Hepatic stellate cell (primary cell): ENCODE data around the gene EIF4B.
"Not testable (repeated sequence)": the region's sequence is repeated elsewhere in the genome, so short reads cannot be mapped to it uniquely, and the experiment has no call there.

ENCODE experiments used
- DNase-seq: peaks from one replicate; pipeline ENCODE4 v3.0.0; 2011; ENCODE audit warnings: low spot score

The EIF4B gene

DNA sequence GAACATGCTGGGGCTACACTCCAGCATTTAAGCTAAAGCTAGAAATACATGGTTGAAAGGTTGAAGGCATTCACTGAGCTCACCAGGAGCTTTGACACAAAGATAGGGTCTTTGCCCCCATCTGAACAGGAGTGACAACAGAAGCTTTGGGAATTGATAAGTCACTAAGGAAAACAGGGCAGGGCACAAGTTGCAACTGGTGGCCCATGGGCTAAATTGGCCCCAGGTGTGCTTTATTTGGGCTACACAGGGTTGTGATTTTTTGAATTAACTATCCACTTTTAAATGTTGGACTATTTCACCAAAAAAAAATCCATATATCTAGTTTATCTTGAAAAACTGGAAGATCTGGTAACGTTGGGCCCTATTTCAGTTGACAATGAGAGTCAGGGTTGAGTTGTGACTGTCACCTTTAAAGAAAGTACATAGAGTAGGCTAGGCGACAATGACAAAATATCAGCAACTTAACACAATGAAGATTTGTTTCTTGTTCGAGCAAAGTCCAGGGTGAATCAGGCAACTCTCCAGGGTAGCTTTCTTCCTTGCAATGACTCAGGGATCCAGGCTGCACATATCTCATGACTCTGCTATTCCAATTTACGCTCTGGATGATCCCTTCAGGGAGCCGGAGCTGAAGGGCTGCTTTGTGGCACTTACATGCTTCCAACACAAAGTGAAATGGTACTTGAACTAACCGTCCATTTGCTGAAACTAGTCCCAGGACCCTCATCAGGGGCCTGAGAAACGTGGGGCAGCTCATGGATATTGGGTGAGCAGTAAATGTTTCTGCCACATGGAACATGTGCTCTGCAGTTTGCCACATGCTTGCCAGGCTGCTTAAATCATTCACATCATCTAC is 13.3 kb upstream of the EIF4B start:
- peak; percentile 36 for DNase-seq

DNA sequence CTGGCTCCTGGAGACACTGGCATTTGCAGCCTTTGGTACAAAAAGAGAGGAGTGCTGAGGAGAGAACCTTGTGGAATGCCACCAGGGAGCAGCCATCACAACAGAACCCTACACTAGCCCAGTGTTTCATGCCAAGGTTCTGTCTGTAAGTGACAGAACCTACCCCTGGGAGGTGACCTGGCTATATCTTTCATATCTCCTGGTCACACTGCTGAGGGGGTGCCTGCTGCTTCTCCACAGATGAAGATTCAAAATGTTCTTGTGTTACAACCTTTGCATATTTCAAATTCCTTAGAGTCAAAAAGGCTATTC is 12.7 kb upstream of the EIF4B start:
- no peak for DNase-seq

DNA sequence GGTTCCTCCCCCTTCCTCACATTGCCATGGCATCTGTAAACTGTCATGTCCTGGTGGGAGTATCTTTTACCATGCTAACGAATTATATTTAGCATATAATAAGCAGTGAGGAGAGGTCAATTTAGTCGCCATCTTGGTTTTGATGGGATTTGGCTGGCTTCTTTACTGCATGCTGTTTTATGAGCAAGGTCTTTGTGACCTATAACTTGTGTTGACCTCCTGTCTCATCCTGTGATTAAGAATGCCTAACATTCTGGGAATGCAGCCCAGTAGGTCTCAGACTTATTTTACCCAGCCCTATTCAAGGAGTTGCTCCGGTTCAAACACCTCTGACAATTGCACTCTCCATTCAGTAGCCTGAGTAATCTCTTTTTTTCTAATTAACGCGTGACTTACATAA is 2.1 kb upstream of the EIF4B start:
- DNase-seq: no peak

DNA sequence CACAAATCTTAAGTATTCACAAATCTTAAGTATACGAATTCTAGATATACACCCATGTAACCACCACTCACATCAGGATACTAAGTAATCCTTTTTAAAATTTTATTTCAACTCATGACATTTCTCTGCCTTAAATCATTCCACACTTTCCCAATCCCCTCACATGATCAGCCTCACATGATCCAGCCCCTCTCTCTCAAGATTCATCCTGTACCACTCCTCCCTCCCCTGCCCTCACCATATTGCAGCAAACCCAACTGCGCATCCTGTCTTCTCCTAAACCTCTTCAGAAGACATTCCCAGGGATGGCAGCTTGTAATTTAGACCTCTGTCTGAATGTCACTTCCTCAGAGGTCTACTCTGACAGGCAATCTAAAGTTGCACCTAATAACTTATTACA is 1.7 kb upstream of the EIF4B start:
- DNase-seq: no peak

DNA sequence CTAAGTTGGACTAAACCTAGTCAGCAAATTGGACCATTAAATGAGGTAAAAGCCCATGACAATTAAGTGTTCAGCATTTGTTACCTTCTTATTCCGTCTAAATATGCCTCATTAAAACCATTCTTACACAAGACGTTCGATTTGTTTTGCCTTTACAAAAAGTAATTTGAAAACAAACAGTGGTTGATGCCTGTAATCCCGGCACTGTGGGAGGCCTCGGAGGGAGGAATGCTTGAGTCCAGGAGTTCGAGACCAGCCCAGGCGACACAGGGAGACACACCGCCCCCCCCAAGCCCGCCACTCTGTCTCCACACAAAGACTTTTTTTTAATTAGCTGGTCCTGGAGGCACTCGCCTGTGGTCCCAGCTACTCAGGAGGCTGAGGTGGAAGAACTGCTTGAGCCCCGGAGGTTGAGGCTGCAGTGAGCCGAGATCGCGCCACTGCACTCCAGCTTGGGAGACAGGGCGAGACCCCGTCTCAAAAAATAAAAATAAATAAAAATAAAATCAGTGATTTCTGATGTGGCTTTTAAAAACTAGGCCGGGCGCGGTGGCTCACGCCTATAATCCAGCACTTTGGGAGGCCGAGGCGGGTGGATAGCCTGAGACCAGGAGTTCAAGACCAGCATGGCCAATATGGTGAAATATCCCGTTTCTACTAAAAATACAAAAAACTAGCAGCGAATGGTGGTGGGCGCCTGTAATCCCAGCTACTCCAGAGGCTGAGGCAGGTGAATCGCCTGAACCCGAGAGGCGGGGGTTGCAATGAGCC is 856 bp upstream of the EIF4B start:
- no peak for DNase-seq

DNA sequence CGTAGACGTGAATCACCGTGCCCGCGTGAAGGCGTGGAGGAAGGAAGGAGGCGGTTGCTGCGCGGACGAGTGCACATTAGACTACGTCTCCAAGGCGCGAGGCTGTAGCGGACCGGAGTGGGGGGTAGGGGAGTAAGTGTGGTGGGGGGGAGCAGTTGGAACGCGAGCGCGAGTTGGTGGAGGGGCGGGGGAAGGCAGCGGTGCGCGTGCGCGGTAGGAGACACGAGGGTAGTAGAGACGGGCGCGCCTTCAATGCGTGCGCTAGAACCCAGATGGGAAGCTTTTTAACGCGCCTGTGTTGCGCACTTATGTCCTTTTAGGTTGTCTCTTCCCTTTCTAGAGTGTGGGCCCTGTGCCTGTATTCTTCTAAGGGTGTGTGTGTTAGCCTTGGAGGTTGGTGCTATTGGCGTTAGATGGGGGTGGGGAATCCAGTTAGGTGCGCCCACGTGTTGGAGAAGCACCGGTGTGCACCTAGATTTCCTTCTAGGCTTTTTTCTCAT is 604 bp downstream of the EIF4B start:
- DNase-seq: peak; percentile 77

DNA sequence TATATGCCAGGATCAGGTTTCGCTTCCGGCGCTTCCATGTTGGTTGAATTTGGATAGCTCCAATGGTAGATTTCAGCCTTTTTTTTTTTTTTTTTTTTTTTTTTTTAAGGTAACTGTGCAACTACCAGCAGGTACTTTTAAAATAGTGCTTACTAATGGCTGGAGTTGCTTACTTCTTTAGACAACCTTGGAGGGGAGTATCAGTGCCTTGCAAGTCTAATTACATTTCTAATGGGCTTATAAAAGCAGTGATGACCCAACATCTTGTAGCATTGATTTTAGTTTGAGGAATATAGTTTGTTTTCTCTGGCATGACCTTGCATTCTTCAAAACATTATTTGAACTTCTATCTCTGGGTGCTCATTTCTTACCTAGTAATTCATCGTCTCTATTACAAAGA is 1.1 kb downstream of the EIF4B start:
- no peak for DNase-seq

DNA sequence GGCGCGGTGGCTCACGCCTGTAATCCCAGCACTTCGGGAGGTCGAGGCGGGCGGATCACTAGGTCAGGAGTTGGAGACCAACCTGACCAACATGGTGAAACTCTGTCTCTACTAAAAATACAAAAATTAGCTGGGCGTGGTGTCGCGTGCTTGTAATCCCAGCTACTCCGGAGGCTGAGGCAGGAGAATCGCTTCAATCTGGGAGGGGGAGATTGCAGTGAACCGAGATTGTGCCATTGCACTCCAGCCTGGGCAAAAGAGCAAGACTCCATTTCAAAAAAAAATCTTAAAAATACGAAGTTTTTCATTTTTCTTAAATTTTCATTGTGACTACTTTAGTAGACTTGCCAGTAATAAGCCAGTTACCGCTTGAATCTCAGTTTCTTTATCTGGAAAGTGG is 2.5 kb downstream of the EIF4B start:
- not testable (repeated sequence) for DNase-seq

DNA sequence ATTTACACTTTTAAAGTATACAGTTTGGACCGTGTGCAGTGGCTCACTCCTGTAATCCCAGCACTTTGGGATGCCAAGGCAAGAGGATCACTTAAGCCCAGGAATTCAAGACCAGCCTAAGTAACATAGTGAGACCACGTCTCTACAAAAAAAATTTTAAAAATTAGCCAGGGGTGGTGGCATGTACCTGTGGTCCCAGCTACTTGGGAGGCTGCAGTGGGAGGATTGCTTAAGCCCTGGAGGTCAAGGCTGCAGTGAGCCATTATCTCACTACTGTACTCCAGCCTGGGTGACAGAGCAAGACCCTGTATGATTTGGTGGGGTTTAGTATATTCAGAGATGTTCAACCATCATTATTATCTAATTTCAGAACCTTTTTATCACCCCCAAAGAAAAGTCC is 4.7 kb downstream of the EIF4B start:
- no peak for DNase-seq

DNA sequence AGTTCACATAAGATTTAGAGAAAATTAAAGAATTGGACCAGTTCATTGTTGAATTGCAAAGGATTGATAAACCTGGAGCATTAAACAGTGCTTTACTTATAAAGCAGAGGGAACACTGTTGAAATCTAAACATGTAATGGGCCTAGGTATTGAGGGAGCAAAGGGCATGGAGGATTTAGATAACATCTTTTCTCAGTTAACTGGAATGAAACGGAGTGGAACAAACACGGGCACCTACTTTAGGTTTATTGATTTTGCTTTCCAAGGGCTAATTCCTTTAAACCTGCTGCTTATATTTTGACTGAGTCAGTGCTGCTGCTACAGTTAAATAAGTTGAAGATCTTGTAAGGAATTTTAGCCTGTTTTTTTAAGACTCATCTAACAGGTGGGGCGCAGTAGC is 5.6 kb downstream of the EIF4B start:
- no peak for DNase-seq

DNA sequence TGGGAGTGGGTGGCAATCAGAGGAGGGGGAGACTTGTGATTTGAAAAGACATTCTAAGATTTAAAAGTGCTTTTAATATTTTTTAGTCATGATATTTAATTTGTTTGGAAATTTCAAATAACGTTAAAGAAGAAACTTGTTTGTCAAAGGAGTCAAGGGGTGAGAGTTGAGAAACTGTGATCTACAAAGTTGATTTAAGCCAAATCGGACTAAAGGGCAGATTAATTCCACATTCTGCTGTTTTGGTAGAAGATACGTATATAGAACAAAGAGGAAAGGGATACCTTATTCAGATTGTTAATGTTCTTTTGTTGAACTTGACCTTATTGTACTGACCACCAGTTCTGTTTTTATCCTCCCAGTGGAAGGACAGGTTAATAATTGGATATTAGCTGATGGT is 6.7 kb downstream of the EIF4B start:
- no peak for DNase-seq

DNA sequence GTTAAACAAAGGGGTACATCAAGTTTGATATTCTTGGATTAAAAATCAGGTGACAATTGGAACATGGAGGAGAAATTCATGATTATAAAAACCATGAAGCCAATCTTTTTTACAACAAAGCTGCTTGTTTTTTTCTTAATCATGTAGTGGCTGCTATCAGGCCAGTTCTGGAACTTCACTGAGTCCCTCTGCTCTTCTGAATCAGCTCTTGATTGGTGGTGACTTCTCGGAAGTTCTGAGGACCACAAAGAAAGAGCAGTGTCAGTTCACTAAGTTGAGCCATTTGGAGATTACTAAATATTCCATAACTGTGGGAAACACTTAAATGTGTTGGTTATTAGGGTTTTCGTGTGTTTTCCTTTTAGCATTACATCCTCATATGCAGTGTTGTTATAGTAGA is 8.5 kb downstream of the EIF4B start:
- no peak for DNase-seq

DNA sequence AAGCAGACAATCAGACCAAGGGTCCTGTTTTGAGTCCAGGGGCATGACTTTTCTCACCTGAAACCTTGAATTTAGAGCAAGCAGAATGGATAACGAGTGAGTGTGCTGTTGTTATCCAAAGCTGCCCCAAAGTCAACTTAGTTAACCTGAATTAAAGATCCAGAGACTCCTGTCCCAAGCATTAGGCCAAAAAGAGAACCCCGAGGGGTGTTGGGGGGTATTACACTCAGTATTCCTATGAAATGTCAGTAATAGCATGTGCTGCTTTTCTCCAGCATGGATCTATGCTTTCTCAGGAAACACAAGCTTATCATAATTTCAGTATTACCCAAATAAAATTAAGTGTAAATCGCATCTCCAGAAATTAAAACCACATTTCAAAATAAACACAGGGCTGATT is 19.0 kb downstream of the EIF4B start:
- no peak for DNase-seq

DNA sequence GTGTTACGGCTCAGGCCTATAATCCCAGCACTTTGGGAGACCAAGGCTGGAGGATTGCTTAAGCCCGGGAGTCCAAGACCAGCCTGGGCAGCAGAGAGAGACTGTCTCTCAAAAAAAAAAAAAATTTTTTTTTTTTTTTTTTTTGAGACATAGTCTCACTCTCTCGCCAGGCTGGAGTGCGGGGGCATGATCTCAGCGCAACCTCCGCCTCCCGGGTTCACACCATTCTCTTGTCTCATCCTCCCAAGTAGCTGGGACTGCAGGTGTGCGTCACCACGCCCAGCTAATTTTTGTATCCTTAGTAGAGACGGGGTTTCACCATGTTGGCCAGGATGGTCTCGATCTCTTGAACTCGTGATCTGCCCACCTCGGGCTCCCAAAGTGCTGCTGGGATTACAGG is 20.8 kb downstream of the EIF4B start:
- DNase-seq: not testable (repeated sequence)

DNA sequence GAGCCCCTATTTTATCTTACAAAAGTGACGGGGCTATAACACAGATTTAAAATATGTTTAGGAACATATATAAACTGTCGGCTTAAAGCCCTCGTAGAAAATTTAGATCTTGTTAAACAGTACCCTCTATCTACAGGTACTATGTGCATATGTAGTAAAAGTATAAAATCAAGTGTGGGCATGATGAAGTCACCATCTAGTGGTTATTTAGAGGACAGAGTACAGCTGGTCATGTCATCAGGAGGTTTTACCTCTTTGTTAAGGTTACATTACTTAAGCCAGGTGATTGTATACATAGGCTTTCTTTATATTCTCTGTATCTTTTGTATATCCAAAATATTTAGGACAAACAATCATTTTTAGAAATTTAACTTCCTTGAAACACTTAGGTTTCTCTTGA is 25.4 kb downstream of the EIF4B start:
- DNase-seq: no peak

DNA sequence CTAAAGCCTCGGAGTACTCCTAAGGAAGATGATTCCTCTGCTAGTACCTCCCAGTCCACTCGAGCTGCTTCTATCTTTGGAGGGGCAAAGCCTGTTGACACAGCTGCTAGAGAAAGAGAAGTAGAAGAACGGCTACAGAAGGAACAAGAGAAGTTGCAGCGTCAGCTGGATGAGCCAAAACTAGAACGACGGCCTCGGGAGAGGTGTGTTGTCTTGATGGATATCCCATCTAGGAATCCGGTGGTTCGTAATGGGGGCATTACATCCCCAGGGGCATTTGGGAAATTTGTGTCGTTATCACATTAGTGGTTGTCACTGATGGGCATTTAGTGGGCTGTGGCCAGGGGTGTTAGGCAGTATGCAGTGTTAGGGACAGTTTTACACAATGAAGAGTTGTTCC is 27.6 kb downstream of the EIF4B start:
- DNase-seq: not testable (repeated sequence)

DNA sequence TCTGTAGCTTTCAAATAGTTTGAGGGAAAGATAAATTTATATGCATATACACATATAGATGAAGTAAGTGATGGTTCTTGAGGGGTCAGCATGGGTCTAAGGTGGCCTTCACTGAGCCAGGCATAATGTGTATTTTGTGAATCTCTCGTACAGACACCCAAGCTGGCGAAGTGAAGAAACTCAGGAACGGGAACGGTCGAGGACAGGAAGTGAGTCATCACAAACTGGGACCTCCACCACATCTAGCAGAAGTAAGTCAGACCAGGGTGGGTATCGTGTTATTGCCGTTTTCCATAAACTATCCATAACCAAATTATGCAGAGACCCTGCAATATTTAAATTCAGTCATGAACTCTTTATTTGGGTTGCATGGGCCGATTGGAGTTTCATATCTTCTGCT is 28.2 kb downstream of the EIF4B start:
- DNase-seq: no peak

DNA sequence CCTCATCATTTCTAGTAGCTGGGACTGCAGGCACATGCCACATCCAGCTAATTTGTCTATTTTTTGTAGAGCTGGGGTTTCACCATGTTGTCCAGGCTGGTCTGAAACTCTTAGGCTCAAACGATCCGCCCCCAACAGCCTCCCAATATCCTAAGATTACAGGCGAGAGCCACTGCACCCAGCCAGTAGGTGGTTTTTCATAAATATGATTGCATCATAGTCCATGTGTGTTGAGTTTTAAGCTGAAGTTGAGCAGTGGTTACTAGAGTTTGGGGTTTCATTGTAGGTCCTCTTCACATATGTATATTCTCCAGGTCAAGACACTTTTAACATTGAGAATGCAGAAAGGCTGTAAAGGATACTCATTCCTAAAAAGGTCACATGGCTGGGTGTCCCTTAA is 30.5 kb downstream of the EIF4B start:
- no peak for DNase-seq

DNA sequence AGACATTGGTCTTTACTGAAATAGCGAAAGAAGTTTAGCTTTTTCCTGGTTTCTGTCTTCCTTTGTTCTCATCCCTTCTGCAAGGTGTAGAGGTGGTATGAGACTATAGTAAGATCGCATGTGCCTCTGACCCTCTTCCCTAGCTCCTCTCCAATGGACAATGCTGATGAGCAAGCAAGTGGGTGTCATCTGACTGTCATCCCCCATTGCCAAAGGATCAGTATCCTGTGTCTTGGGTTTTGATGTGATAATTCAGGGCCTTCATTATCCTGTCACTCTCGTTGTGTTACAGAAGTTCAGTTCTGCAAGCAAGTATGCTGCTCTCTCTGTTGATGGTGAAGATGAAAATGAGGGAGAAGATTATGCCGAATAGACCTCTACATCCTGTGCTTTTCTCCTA is 33.6 kb downstream of the EIF4B start:
- no peak for DNase-seq

DNA sequence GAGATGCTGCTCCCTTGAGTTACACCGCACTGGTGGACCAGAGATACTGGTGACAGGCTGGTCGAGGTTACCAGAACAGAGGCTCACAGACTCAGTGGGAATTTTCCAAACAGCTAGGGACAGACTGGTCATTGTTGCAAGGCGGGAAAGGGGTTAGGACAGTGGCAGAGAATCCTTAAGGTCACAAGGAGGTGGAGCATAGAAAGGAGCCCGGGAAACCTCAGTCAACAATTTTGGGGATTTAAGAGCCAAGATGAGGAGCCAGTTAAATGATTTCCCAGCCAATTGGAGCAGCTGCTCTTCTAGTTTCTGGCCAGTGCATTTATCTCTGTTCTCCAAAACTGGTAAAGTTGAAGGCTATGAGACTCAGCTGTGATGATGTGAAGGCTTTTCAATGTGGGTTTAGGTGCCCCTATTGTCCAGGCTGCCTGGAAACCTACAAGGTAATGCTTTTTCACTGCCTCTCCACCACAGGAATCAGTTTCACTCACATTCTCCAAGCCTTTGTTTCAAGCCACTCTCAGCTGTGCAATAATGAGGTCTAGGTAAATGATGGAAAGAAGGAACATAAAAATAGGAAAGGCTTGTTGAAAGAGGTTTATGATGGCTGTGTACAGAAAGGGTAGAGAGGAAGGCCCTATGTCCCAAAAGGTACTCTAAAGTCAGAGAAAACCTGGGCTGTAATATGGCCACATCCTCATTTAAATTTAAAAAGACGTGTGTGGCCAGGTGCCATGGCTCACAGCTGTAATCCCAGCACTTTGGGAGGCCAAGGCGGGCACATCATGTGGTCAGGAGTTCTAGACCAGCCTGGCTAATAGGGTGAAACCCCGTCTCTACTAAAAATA is 36.6 kb downstream of the EIF4B start:
- DNase-seq: no peak

DNA sequence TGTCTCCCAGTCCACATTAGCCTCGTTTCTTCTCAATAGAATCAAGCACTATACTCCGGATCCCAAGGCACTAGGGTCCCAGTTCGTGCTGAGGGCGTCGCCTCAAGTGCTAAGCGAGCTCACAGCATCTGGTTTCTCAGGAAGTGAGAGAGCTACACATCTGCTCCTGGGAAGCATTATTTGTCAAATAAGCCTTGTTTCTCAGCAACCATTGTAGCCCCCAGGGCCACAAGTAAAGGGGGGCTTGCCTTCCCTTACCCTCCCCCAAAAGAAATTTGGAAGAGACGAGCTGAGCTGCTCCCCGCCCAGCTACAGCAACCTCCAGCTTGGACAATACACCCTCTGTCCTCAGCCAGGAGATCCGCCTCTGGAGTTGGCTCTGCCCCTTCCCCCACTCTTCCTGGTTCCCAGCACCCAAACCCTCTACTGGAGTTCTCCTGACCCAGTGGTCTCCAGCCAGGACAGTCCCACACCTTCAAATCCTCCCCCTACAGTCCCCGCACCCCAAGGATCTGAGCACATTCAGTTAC is 37.9 kb downstream of the EIF4B start:
- DNase-seq: no peak
